ENCODE measurements around the gene FUT6. TPM values are rescaled to one million over a fixed set of nuclear protein-coding genes. Genes with fewer than 3 reads are reported as not detected.
"Not testable (repeated sequence)": the region's sequence is repeated elsewhere in the genome, so short reads cannot be mapped to it uniquely, and the experiment has no call there.

FUT6 gene
- total and polyA plus RNA-seq, 11 donors = not detected

GRCh38 chr19:5864013-5864720, 24.7 kb upstream of the FUT6 start:
- intact Hi-C loops (cut with DNase I) = no loop called here
- no peak for TF ChIP-seq POLR2A (IDR thresholded peaks at IDR 0.05)
- TF ChIP-seq, protein P1, sequence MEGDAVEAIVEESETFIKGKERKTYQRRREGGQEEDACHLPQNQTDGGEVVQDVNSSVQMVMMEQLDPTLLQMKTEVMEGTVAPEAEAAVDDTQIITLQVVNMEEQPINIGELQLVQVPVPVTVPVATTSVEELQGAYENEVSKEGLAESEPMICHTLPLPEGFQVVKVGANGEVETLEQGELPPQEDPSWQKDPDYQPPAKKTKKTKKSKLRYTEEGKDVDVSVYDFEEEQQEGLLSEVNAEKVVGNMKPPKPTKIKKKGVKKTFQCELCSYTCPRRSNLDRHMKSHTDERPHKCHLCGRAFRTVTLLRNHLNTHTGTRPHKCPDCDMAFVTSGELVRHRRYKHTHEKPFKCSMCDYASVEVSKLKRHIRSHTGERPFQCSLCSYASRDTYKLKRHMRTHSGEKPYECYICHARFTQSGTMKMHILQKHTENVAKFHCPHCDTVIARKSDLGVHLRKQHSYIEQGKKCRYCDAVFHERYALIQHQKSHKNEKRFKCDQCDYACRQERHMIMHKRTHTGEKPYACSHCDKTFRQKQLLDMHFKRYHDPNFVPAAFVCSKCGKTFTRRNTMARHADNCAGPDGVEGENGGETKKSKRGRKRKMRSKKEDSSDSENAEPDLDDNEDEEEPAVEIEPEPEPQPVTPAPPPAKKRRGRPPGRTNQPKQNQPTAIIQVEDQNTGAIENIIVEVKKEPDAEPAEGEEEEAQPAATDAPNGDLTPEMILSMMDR (IDR thresholded peaks at IDR 0.05) = no peak

DNA sequence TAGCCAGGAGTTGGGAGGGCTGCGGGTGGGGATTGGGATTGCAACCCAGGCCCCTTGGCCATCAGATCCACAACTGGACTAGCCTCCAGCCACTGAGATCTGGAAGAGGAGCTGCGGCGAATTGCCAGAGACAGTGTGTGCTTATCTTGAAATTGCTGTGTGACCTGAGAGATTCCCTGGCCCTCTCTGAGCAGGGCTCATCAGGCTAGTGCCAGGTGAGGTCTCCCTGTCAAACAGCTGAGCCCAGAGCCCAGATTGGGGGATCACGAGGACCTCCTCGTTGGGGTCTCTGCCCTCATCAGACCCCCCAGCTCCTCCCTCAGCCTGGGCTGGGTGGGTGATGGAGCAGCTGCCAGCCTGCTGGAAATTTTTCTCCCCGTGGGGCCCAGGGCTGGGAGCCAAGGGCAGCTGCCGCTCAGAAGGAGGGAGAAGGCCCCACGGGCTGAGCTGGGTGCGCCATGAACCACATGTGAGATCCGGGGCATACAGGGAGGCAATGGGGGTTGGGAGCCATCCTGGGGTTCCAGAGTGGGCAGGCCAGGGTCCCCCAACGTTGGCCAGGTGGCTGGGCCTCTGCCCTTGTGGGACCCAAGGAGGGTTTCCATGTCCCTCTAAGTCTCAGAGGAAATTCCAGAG, 23.6 kb upstream of the FUT6 start:
- Histone ChIP-seq H3K27me3 (no peaks in the 10 kb centered on the region), H3K4me3 (no peak overlapping the region), H3K27ac (no peak overlapping the region), H3K4me1 (no peaks in the 10 kb centered on the region), H3K9me3 (no peaks in the 10 kb centered on the region), H3K36me3 (no peaks in the 10 kb centered on the region)
- intact Hi-C loops (cut with DNase I) = no loop called here
- DNase-seq = no peak
- TF ChIP-seq, protein P1 (IDR thresholded peaks at IDR 0.05) = no peak
- no peak for TF ChIP-seq POLR2A (IDR thresholded peaks at IDR 0.05)
- WGBS, 4 donors = 63 to 87% (median 73%) methylated on average over 9 to 11 of the region's 11 CpGs
- ATAC-seq = no peak

More at GRCh38 chr19:5864013-5864720, 24.7 kb upstream of the FUT6 start:
- 73 to 87% (median 83%) methylated on average over 6 to 9 of the region's 9 CpGs for WGBS, 4 donors
- no peaks in the 10 kb centered on the region for H3K27me3 ChIP-seq
- DNase-seq (no peak), ATAC-seq (no peak)
- no peak overlapping the region for H3K4me3 ChIP-seq
- no peak overlapping the region for H3K27ac ChIP-seq
- H3K9me3 ChIP-seq = no peaks in the 10 kb centered on the region
- no peaks in the 10 kb centered on the region for H3K36me3 ChIP-seq
- no peaks in the 10 kb centered on the region for H3K4me1 ChIP-seq

DNA sequence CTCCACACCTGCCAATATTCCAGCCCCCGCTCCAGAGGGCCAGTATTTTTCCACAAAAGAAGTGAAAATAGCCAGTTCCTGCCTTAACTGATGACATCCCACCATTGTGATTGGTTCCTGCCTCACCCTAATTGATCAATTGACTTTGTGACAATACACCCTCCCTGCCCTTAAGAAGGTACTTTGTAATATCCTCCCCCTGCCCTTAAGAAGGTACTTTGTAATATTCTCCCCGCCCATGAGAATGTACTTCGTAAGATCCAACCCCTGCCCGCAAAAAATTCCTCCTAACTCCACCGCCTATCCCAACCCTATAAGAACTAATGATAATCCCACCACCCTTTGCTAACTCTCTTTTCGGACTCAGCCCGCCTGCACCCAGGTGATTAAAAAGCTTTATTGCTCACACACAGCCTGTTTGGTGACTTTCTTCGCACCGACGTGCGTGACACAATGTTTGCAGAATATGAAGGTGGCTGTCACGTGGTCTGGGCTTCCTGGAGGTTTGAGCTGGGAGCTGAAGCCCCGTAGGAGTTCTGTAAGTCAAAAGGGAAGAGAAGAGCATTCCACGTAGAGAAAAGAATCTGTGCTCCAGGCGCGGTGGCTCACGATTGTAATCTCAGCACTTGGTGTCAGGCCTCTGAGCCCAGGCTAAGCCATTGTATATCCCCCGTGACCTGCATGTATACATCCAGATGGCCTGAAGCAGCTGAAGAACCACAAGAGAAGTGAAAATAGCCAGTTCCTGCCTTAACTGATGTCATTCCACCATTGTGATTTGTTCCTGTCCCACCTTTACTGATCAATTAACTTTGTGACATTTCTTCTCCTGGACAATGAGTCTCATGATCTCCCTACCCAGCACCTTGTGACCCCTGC, 17.9 kb upstream of the FUT6 start:
- WGBS, 4 donors = 83 to 92% (median 88%) methylated on average over 18 of the region's 18 CpGs

DNA sequence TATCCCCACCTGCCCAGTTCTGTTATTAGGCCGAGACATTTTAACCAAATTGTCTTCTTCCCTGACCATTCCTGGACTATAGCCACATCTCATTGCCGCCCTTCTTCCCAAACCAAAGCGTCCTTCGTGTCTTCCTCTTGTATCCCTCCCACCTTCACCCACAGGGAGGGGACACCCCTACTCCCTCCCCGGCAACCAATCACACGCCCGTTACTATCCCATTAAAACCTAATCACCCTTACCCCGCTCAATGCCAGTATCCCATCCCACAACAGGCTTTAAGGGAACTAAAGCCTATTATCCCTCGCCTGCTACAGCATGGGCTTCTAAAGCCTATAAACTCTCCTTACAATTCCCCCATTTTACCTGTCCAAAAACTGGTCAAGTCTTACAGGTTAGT, 15.6 kb upstream of the FUT6 start:
- H3K27ac ChIP-seq; H3K4me1 ChIP-seq; ATAC-seq; intact Hi-C loops (cut with DNase I); H3K9me3 ChIP-seq; H3K4me3 ChIP-seq; H3K36me3 ChIP-seq; H3K27me3 ChIP-seq; DNase-seq: not testable (repeated sequence)
- WGBS, 4 donors = 79 to 89% (median 81%) methylated on average over 9 of the region's 9 CpGs

More for the DNA sequence above, 17.9 kb upstream of the FUT6 start:
- intact Hi-C loops (cut with DNase I) = no loop called here
- Histone ChIP-seq H3K27ac (no peak overlapping the region), H3K36me3 (no peaks in the 10 kb centered on the region), H3K4me3 (no peak overlapping the region), H3K9me3 (no peaks in the 10 kb centered on the region), H3K4me1 (no peaks in the 10 kb centered on the region), H3K27me3 (no peaks in the 10 kb centered on the region)
- DNase-seq = no peak
- no peak for TF ChIP-seq POLR2A (IDR thresholded peaks at IDR 0.05)
- TF ChIP-seq, protein P1 (IDR thresholded peaks at IDR 0.05) = no peak
- no peak for ATAC-seq

GRCh38 chr19:5854121-5854520, 14.6 kb upstream of the FUT6 start:
- DNase-seq; intact Hi-C loops (cut with DNase I); H3K4me3 ChIP-seq; ATAC-seq; H3K9me3 ChIP-seq; H3K4me1 ChIP-seq; H3K27ac ChIP-seq; H3K36me3 ChIP-seq; H3K27me3 ChIP-seq: not testable (repeated sequence)
- 76 to 84% (median 81%) methylated on average over 10 of the region's 10 CpGs for WGBS, 4 donors
